ENCODE results near the gene GALM.
"Not testable (repeated sequence)": the region's sequence is repeated elsewhere in the genome, so short reads cannot be mapped to it uniquely, and the experiment has no call there.

The GALM gene

DNA sequence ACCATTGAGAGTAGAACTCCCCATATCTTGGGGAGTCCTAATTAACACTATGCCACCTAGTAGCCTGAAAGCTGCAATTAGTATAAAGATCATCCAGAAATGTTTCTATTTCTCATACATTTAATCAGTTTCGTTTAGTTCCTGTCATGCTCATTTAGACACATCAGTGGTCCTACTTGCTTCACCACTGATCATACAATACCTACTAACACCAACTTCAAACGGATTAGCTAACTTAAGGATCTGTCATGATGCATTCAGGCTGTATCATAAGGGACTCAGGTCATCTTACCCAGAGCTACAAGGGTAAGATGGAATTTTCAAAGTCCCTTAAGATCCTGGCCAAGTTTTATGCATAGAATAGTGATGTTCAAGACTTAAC, 78.5 kb downstream of the GALM start:
- no peak for DNase-seq

GRCh38 chr2:38745267-38745666, 79.4 kb downstream of the GALM start:
- no peak for DNase-seq

- DNase-seq, result no peak
Measured at GRCh38 chr2:38747007-38747424, 81.1 kb downstream of the GALM start.

- DNase-seq, result no peak
Measured at GRCh38 chr2:38747819-38748218, 81.9 kb downstream of the GALM start.

- no peak for DNase-seq
Measured at GRCh38 chr2:38748391-38748790, 82.5 kb downstream of the GALM start.

DNA sequence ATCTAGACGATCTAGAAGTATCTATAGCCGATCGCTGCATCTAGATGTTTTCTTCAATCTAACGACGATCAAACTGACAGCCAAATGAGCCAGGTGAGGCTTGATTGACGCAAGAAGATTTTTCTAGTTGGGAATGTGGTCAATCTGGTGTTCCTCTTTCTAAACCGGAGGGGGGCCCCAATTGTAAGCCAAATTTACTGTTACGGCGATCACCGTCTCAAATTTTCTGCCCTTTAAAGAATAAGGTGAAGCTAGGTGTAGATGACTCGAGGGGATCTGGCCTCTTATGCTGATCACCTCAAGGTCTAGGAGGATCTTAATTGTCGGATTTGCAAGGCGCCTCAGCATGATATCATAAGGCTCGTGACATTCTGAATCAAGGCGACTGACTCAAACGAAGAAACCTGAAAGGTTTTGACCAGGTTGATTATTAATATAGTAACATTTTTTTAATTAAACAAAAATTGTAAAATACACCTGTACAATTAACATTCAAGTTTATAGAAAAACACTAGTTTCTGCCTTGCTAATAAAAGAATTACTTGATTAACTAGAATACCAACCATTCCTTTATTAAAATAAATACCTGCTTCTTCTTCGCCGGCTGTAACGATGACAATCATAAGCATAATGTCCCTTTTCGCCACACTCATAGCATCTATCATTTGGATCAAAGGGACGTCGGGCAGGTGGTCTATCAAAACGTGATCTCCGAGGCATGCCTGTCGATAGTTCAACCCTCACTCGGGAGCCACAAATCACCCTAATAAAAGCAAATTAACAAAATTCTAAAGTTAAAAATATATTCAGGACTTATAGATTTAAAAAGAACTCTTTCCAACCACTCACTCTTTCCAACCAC, 83.3 kb downstream of the GALM start:
- no peak for DNase-seq

DNA sequence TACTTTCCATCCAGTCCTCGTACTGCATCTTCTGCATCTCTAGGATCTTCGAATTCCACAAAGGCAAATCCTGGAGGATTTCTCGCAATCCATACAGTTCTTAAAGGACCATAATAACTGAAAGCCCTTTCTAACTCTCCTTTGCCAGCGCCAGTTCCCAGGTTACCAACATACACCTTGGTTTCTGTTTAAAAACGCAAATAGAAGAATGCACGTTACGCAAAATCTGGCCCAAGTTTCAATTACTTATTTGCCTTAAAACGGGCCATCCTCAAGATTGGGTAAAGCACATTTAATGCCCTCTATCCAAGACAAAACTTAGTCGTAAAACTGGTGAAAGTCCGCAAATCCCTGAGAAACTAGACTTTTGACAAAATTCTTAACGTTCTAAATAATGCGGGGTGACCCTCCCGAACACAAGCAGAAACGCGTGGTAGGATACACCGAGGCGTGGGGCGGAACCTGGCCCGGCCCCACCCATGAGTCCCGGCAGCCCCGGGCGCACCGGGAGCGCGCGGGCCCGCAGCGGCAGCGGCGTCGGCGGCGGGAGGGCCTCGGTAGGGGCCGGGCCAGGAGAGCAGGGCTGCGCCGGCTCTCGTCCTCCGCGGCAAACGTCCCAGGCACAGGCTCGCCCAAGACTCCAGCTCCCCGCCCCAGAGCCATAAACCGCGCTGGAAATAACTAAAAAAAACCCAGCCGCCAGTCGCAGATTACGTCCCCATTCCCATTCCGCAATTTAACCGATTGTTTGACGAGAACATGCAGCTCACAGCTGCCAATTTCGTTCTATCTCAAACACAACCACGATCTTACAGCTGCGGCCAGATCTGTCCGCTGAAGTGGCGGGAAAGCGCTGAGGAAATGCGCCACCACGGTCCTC, 84.3 kb downstream of the GALM start:
- peak; percentile 56 for DNase-seq

GRCh38 chr2:38750891-38751595, 85.1 kb downstream of the GALM start, which contains the start of gene SRSF7:
SRSF7 (minus strand) TSS chr2:38751361; CDS start chr2:38751256, 105 bp downstream.
- DNase-seq, result peak; percentile 99

DNA sequence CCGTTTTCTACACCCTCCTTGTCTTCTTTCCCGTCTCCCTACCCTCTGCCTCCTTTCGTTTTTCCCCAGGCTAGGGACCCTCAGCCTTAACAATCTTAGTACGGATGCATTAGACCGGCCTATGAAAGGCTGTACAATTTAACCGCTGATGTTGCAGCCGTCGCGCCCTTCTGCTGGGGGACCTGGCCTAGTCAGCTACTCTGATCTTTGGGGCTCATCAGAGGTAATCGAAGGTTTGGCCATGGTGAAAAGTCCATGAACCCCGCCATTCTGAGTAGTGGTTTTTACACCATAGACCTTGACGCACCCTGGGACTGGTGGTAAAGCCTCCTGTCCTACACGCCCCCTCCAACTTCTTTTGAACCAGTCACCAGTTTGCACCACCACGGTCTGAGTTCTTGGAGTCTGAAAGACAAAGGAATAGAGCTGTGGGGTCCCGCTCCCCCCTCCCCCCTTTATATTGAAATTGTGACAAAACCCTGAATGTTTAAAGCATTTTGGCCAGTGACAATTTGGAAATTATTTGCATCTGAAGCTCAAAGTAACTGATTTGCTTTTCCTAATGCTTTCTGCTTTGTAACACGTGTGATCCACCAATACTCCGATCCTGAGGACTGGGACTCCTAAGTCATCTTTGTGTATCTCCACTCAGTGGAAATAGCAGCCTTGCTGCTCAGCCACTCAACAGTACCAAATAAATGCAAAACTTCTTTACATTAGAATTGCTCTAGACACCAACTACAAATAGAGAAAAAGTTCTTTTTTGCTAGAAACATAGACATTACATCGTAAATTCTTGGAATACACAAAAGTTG, 85.9 kb downstream of the GALM start:
- DNase-seq, result peak; percentile 62

GRCh38 chr2:38754049-38754448, 88.1 kb downstream of the GALM start:
- no peak for DNase-seq

- no peak for DNase-seq
Measured at GRCh38 chr2:38754506-38754905, 88.6 kb downstream of the GALM start.

GRCh38 chr2:38755891-38756290, 90.0 kb downstream of the GALM start:
- DNase-seq, result not testable (repeated sequence)

DNA sequence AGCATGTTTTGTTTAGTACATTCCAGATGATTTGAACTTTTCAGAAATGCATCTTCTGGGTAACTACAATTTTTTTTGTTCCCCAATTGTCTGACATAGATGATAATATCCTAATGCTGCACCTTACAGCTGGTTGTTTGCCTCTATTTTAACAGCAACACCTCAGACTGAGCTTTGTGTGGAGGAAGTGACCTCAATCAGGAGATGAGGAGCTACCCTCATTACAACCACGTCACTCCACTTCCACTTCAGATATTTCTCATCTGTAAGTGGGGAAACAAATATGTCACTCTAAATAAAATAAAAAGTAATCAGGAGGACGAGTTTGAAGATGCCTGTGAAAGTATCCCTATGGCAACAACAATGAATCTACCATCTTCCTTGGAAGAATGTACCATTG, 97.3 kb downstream of the GALM start:
- DNase-seq, result no peak

DNA sequence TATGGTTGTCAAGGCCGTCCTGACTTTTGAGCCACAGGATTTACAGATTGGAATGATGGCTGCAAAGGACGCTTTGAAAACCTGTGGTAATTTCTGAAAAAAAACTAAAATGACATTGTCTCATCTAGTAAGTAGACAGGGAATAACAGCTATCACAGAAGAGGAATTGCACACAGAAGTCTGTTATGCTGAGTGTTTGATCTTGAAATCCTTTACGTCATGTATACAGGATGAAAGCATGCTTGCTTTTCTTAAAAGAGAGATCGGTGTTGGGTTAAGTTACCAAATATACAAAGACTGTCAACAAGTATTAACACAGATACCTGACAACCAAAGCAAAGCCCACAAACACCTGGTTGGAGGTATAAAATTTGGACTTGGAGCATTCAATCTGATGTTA, 97.8 kb downstream of the GALM start:
- DNase-seq, result no peak

DNA sequence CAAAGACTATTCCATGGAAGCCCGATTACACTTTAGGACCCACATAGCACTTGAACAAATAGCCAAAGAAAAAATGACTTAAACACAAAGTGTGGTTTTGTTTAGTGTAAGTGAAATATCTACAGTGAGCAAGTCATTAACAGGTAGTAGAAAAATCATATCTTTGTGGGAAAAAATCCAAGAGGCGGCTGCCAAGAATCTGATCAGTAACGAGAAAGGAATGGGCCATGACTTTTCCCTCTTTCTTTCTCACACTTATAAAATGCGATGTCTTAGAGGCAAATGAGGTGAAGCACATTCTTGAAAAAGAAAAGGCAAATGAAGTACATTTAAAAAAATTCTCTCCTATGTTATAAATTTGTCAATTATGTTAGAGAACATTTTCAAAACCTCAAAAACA, 99.2 kb downstream of the GALM start:
- DNase-seq, result no peak

DNA sequence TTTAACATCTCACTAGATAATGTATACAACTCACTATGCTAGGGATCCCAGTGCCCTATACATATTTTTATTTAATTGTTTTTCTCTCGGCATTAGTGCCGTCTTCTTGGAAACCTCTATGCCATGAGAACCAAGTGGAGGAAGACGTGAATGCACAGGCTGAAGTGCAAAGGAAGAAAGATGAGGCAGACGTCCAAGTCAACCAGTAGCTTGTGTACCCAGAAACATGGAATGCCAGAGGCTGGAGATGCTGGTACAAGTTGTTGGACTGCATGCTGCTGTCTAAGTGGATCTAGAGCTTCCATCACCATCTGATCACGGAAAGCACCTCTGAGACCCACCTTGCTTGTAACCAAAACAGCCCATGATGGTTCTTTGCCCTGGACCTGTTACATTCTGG, 99.6 kb downstream of the GALM start:
- DNase-seq, result no peak

DNA sequence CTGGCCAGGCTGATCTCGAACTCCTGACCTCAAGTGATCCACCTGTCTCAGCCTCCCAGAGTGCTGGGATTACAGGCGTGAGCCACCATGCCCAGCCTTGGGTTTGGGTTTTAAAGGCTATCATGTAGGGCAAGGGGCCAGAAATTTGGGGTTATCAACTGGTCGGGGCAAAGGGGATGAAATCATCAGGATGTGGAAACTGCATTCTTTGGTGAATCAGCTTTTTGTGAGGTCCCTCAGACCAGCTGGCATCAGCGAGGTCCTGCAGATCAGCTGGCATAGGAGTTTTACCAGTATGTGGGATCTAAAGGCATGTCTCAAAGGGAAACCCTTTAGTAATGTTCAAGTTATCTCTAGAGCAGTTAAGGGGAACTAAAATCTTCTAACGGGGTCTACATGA, 105.7 kb downstream of the GALM start:
- DNase-seq, result no peak

DNA sequence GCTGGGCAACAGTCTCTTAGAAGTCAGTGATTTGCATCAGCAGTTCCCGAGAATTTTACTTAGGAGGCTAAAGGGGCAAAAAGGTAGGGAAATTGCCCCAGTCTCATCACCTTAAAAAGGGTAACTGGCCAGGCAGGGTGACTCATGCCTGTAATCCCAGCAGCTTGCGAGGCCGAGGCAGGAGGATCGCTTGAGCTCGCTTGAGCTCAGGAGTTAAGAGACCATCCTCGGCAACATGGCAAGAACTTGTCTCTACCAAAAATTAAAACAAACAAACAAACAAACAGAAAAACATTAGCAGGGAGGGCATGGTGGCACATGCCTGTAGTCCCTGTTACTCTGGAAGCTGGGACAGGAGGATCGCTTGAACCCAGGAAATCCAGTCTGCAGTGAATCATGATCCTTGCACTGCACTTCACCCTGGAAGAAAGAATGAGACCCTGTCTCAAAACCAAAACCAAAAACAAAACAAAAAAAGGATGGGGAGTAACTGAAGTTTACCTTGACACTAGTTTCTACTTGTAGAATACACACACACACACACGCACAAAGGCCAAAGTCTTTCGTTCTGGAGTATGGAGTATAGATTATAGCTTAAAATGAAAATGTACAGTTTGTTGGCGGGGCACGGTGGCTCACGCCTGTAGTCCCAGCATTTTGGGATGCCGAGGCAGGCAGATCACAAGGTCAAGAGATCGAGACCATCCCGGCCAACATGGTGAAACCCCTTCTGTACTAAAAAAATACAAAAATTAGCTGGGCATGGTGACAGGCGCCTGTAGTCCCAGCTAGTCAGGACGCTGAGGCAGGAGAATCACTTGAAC, 109.4 kb downstream of the GALM start:
- no peak for DNase-seq

GRCh38 chr2:38775921-38776225, 110.0 kb downstream of the GALM start:
- DNase-seq, result no peak

- no peak for DNase-seq
Measured at GRCh38 chr2:38776531-38776930, 110.6 kb downstream of the GALM start.

GRCh38 chr2:38778687-38779082, 112.8 kb downstream of the GALM start:
- no peak for DNase-seq

DNA sequence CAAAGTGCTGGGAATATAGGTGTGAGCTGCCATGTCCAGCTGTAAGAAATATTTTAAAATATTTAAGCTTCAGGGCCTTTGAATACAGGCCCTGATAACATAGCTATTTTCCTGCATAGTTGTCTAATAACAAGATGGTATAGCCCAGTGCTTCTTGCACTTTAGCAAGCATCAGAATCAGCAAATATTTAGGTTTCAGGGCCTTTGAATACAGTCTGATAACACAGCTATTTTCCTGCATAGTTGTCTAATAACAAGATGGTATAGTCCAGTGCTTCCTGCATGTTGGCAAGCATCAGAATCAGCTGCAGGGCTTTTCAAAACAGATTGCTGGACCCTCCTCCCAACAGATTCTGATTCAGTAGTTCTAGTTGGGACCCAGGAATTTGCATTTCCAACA, 117.7 kb downstream of the GALM start:
- no peak for DNase-seq
